ENCODE data around the gene DRC7.

The DRC7 gene

GRCh38 chr16:57781349-57781740 is 86.7 kb downstream of the DRC7 start:
- in situ Hi-C loops (cut with MboI; ENCODE audit: low sequenced_read_pairs): no loop called here
